Neural cell (in vitro differentiated cells): Measurements from ENCODE around the gene FBLN7.

Experiments used
- POLR2AphosphoS5 ChIP-seq: IDR thresholded peaks from 2 replicates; pipeline ENCODE4 v1.6.1; 2012
- TF ChIP-seq, protein P1 (sequence below): fragments of 450-650 bp; IDR thresholded peaks from 2 replicates; pipeline ENCODE4 v1.5.1; 2014; ENCODE audit warnings: antibody characterized with exemption, mild to moderate bottlenecking, moderate library complexity; ENCODE audit not compliant: poor library complexity, severe bottlenecking

DNA sequence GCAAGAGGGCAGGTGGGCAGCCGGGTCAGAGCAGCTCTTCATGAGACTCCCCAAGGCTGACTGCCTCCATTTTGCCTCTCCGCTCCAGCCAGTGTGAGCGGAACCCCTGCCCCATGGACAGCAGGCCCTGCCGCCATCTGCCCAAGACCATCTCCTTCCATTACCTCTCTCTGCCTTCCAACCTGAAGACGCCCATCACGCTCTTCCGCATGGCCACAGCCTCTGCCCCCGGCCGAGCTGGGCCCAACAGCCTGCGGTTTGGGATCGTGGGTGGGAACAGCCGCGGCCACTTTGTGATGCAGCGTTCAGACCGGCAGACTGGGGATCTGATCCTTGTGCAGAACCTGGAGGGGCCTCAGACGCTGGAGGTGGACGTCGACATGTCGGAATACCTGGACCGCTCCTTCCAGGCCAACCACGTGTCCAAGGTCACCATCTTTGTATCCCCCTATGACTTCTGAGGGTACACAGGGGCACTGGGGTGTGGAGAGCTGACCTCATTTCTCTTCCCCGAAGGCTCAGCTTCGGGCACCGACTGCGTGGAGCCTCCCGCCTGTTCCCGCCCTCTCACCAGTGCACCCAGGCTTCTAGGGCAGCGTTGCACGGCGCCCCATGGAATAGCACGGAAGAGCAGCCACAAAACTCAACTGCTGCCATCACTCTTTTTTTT is 49.0 kb downstream of the FBLN7 start:
- TF ChIP-seq, protein P1, sequence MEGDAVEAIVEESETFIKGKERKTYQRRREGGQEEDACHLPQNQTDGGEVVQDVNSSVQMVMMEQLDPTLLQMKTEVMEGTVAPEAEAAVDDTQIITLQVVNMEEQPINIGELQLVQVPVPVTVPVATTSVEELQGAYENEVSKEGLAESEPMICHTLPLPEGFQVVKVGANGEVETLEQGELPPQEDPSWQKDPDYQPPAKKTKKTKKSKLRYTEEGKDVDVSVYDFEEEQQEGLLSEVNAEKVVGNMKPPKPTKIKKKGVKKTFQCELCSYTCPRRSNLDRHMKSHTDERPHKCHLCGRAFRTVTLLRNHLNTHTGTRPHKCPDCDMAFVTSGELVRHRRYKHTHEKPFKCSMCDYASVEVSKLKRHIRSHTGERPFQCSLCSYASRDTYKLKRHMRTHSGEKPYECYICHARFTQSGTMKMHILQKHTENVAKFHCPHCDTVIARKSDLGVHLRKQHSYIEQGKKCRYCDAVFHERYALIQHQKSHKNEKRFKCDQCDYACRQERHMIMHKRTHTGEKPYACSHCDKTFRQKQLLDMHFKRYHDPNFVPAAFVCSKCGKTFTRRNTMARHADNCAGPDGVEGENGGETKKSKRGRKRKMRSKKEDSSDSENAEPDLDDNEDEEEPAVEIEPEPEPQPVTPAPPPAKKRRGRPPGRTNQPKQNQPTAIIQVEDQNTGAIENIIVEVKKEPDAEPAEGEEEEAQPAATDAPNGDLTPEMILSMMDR, result no peak
- no peak for TF ChIP-seq POLR2AphosphoS5
